ENCODE measurements around the gene PXYLP1. TPM values are rescaled to one million over a fixed set of nuclear protein-coding genes. Genes with fewer than 3 reads are reported as not detected.

PXYLP1 gene
- total and polyA plus RNA-seq, 2 of the 8 experiments (the other 6 are each of a cell fraction or from before 2014, with no cell fraction given) = 19.4 to 20.6 TPM

- TF ChIP-seq GTF2F1 (IDR thresholded peaks at IDR 0.05; ENCODE audit: borderline replicate concordance, low read depth, low read length) (no peak), BACH1 (IDR thresholded peaks at IDR 0.05; ENCODE audit: low read length) (no peak), ATF2 (IDR thresholded peaks at IDR 0.05; ENCODE audit: low read length) (no peak), POLR2A (IDR thresholded peaks at IDR 0.05; ENCODE audit: control extremely low read depth in 1 of 2, low read depth in 2 of 2, low read length in 2 of 2) (no peak), SP2 (IDR thresholded peaks at IDR 0.05; ENCODE audit: low read length) (no peak), TBP (IDR thresholded peaks at IDR 0.05; ENCODE audit: low read depth, low read length) (no peak), EZH2 (IDR thresholded peaks at IDR 0.05; ENCODE audit: low read depth, low read length, severe bottlenecking) (no peak)
Measured at GRCh38 chr3:141336672-141337522, 105.3 kb downstream of the PXYLP1 start (continued).
